Activated naive CD4-positive, alpha-beta T cell treated with anti-CD3 and anti-CD28 coated beads, Interleukin-2, amount 50 U/mL, for 16 hours (primary cell): ENCODE data around the gene ANO1.

Source experiments
- DNase-seq: peaks from one replicate; pipeline ENCODE4 v3.0.0-alpha.2; 2020

Gene ANO1

DNA sequence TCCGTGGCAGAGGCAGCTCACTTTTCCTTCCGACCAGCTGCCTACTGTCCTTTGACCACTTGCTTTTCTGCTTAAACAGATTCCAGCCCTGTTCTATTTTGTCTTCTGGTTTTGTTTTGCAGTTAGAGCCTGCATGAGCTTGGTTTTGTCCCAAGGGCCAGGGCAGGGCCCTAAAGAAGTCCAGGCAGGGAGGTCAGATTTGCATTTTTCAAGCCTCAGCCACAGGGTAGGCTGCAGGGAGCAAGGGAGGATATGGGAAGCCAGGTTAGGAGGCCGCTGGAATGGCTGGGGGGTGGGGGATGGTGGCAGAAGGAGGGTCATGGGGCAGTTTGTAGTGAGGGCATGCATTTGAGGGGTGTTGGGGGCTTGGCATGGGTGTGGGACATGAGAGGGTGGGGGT is 148.1 kb downstream of the ANO1 start:
- DNase-seq: no peak

DNA sequence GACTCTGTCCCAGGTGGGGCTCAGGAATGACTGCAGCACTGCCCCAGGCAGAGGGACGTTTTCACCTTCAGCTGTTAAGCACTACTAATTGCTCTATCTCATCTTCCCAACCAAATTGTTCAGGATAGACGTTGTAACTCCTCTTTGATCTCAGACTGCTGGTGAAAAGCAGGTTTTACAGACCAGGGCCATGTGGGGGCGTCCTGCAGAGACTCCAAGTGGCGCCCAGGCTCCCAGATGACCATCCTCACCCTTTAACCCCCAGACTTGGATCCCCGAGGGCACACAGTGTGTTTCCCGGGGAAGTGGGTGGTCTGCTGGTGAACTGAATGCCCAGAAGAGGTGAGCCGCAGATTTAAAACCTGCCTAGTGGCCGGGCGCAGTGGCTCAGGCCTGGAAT is 148.8 kb downstream of the ANO1 start:
- DNase-seq: no peak

DNA sequence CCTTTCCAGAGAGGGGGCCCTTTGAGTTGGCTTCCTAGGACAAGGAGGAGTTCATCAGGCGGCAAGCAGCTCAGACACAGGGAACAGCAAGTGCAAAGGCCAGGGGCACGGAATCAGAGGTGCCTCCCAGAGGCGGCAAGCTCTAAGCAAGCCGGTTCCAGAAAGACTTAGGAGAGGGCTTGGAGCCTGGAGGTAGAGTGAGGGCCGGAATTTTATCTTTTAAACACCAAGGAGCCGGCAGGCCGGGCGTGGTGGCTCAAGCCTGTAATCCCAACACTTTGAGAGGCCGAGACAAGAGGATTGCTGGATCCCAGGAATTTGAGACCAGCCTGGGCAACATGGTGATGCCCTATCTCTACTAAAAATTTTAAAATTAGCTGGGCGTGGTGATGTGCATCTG is 151.6 kb downstream of the ANO1 start:
- no peak for DNase-seq

DNA sequence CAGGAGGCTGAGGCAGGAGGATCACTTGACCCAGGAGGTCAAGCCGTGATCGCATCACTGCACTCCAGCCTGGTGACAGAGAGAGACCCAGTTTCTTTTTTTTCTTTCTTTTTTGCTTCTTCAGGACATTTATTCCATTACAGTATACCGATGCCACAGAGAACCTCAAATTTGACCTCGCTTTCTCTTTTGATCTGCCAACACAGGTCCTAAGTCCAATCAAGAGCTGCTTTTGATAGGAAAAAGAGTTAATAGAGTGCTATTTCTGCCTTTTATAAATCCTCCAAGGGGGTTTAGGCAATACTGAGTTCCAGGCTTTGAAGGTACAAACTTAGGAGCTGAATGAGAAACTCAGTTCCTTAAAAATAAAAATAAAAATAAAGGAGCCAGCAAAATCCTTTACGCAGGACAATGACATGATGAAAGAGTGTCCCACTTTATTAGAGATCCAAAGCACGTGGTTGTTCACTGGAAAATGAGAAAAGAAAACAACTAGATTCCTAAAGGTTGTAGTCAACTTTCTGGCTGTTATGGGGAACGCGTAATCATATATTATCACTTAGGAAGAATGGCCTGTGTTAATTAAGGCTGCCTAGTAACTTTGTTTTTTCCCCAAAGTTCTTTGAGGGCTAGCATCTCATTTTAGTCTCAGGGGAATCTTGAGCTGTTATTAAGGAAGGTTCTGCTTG is 152.2 kb downstream of the ANO1 start:
- no peak for DNase-seq

DNA sequence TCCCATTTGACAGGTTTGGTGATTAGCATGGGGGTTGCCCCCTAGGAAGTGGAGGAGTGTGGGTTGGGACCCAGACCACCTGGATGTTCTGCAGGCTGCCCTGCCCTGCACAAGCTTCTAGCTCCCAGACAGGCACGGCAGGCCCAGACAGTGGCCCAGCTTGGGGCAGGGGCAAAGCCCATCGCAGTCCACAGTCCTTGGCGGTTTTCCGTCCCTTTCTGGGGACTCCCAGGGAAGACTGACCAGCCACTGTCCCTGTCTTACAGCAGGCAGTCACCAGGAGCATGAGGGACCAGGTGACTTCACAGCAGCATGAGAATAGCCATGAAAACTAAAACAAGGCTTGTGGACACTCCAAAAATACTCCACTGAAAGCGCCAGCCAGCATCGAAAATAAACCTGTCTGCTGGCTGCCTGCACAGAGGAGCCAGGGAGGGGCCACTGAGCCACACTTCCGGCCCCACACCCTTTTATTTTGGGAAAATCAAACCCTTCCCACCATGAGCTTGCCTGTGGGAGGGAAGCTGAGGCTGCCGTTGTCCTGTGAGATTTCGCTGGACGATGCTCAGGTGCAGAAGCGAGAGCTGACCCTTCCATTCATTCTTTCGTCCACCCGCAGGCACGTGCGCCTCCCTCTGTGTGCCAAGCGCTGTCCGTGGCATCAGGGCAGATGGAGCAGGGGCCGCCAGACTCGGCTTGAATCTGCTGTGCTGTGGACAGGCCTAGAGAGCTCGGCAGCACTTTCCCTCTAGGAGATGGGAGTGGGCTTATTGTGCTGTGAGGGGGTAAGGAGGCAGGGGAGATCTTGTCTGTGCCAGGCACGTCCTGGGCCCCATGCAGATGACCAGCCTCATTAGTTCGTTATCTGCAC is 153.0 kb downstream of the ANO1 start:
- no peak for DNase-seq

DNA sequence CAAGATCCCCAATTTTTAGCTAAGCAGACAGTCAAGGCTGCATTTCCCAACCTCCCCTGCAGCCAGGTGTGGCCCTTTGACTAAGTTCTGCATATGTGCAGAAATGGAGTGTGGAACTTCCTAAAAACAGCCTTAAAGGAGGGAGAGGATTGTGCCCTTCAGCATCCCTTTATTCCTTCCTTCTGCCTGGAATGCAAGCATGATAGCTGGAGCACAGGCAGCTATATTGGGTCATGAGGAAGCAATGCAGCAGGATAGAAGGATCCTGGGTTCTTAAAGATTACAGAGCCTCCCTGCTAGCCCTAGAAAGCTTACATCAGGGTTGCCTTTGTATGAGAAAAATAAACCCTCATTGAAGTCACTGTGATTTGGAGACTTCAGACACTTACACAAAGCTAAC is 154.9 kb downstream of the ANO1 start:
- DNase-seq: no peak

DNA sequence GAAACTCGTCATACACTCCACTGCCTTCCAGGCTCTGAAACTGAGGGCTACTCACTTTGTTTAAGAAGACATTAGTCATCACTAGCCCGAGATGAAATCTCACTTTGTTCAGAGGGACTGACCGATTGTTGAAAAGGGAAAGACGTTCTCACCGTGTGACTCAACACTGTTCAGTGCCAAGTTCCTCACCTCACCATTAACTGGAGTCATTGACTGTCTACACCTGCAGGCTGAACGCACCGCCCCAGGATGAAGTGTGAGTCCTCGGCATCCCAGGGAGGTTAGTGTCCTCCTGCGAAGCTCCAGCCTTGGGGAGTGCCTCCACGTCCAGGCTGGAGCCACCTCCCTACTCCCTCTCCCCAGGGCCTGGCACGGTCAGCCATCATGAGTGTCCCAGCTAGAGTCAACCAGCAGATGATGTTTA is 155.4 kb downstream of the ANO1 start:
- DNase-seq: no peak

DNA sequence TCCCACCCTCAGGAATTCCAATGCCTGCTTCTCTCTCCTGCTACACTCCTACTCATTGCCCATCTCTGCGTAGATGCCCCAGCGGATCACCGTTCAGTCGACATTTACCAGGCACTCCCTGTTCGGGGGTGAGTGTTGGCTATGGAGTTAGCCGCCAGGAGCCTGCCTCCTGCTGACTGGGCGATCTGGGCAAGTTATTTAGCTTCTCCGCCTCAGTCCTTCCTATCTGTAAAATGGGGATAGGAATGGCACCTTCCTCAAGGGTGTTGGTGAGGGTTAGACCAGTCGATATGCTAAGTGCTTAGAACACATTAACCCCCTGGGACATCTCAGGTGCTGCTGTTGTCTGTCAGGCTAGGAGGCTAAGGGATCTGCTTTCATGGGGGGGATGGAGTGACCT is 155.8 kb downstream of the ANO1 start:
- no peak for DNase-seq
